Panc1 (cell line): ENCODE data around the gene TFCP2L1. TPM values are rescaled to one million over a fixed set of nuclear protein-coding genes. Genes with fewer than 3 reads are reported as not detected.

ENCODE experiments used
- ATAC-seq: fragments of 200-7000 bp; cut with Tn5 transposase; 2 replicates; pipeline ENCODE4 v1.9.1; 2020; ENCODE audit warnings: mild to moderate bottlenecking, moderate library complexity
- BruUV-seq: library from RNA; stranded (reverse); fragments of 400-500 nt; replicated peaks from 2 replicates; lab custom pipeline; 2021; lab: Mats Ljungman, UMichigan
- CTCF ChIA-PET: fragments of 300-600 bp; sonication (Branson Sonifier 250); formaldehyde crosslinking; loops from one replicate; lab custom pipeline; 2022; ENCODE audit warnings: antibody characterized with exemption; lab: Charles Lee
- POLR2A ChIA-PET: fragments of 300-600 bp; sonication (Branson Sonifier 250); formaldehyde crosslinking; loops from one replicate; lab custom pipeline; 2022; ENCODE audit warnings: antibody characterized with exemption; lab: Charles Lee
- DNase-seq: peaks from one replicate; pipeline ENCODE4 v3.0.0-alpha.2; 2010; ENCODE audit warnings: low read depth, low spot score
- H3K27ac ChIP-seq: 2 replicates; pipeline ENCODE4 v1.5.1; 2011; ENCODE audit warnings: mild to moderate bottlenecking, low read length, inconsistent platforms
- H3K27me3 ChIP-seq: fragments of 200-500 bp; sonication (Bioruptor generic); 2 replicates; pipeline ENCODE4 v1.6.0; 2014; ENCODE audit warnings: low read length, inconsistent platforms; ENCODE audit not compliant: control insufficient read depth, insufficient read depth
- H3K36me3 ChIP-seq: fragments of 200-500 bp; sonication (Bioruptor generic); 2 replicates; pipeline ENCODE4 v1.5.1; 2014; ENCODE audit warnings: inconsistent platforms, mild to moderate bottlenecking, low read length, moderate library complexity; ENCODE audit not compliant: control insufficient read depth, insufficient read depth
- H3K4me1 ChIP-seq: 2 replicates; pipeline ENCODE4 v1.5.1; 2011; ENCODE audit warnings: inconsistent platforms, mild to moderate bottlenecking, low read length, moderate library complexity; ENCODE audit not compliant: control insufficient read depth, insufficient read depth
- H3K4me3 ChIP-seq, 2 experiments: 2 replicates each; pipeline ENCODE4 v1.5.1; 2011 to 2012; ENCODE audit warnings: low read depth in 2 of 2, low read length in 2 of 2, mild to moderate bottlenecking in 2 of 2, inconsistent platforms in 1 of 2, moderate library complexity in 1 of 2
- H3K9me3 ChIP-seq: fragments of 200-500 bp; sonication (Bioruptor generic); 2 replicates; pipeline ENCODE4 v1.5.1; 2014; ENCODE audit warnings: low read depth, mild to moderate bottlenecking, inconsistent platforms, low read length, moderate library complexity; ENCODE audit not compliant: control insufficient read depth, insufficient read depth
- POLR2AphosphoS5 ChIP-seq: IDR thresholded peaks from 2 replicates; pipeline ENCODE4 v1.6.1; 2012; ENCODE audit warnings: mild to moderate bottlenecking, low read depth, low read length, moderate library complexity
- SIN3A ChIP-seq: IDR thresholded peaks from 2 replicates; pipeline ENCODE4 v1.6.1; 2012; ENCODE audit warnings: low read depth, mild to moderate bottlenecking, low read length, moderate library complexity, borderline replicate concordance; ENCODE audit not compliant: insufficient read depth
- TCF7L2 ChIP-seq: IDR thresholded peaks from 2 replicates; pipeline ENCODE4 v1.6.1; 2011; ENCODE audit warnings: mild to moderate bottlenecking, low read depth, low read length, inconsistent platforms
- in situ Hi-C: cut with HindIII; loops from 2 replicates; pipeline ENCODE4 v1.10.0; 2016; ENCODE audit warnings: low sequenced_read_pairs, low pct_unique_long_range_greater_than_20kb
- intact Hi-C: fragments of 100-400 bp; cut with micrococcal nuclease; formaldehyde crosslinking; loops from one replicate; pipeline ENCODE4 v1.10.0; 2022; ENCODE audit not compliant: unreplicated experiment
- total RNA-seq: library from RNA; stranded (reverse); gene quantifications from one replicate; pipeline ENCODE4 v1.2.1, GENCODE V29; 2021; ENCODE audit not compliant: unreplicated experiment
- TF ChIP-seq, protein P1 (sequence below), 2 experiments: IDR thresholded peaks; 2 replicates each; pipeline ENCODE4 v1.6.1; 2011 to 2012; ENCODE audit warnings: low read depth in 2 of 2, control low read depth in 1 of 2, low read length in 1 of 2, mild to moderate bottlenecking in 1 of 2, moderate library complexity in 1 of 2; ENCODE audit not compliant: insufficient read depth in 1 of 2
- TF ChIP-seq, protein P2 (sequence below): fragments of 450-650 bp; IDR thresholded peaks from 2 replicates; pipeline ENCODE4 v1.5.1; 2017; ENCODE audit warnings: mild to moderate bottlenecking

The TFCP2L1 gene
- total RNA-seq, 1 experiment from 2014 or later, result 4.9 TPM

DNA sequence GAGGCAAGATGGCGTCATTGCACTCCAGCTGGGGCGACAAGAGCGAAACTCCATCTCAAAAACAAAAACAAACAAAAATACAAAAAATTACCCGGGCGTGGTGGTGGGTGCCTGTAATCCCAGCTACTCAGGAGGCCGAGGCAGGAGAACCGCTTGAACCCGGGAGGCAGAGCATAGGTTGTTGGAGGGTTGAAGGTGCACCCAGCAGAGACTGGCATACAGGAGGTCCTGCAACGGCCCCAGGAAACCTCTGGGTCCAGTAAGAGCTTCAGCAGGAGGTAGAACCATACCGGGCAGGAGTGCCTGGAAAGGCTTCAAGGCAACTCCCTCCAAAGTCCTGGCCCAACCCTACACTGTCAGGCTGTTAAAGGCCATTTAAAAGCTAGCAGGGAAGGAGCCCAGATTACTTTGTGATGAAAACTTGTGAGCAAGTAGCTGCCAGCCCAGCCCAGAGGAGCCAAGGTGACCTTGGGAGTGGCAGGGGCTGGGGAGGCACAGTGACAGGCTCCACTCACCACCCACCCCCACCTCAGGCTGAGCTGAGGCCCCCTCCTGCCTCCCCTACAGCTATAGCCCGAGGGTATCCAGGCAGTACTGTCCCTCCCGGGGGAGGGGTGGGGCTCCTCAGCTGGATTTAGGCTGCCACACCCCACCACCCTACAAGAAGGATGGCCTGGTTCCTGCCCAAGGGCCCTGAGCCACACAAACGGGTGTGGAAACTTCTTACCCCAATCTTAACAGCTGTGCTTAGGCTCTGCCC is 28.1 kb downstream of the TFCP2L1 start:
- ATAC-seq, result no peak
- intact Hi-C loops, result no loop called here

DNA sequence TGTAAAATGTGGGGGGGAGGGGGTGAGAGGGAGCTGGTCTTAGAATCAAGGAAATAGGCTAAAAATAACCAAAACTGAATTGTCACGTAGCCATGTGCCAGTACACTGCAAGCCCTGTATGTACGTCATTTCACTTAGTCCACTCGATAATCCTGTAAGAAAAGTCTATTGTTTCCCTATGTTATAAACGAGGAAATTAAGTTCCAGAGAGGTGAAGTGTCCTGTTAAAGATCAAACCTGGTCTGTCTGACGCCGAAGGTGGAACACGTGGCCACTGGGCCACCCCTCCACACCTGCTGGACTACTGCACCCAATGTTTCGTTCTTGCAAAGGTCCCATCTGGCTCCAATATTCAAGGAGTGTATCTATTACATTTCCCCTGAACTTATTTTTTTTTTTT is 29.6 kb downstream of the TFCP2L1 start:
- CTCF ChIA-PET, result interaction anchor here (0.7 kb wide), 1 partner anchor 149 kb away, joined by 5 read pairs; no protein-coding TSS in a partner anchor
- Histone ChIP-seq H3K4me3 (no peak overlapping the region), H3K9me3 (no peaks in the 10 kb centered on the region), H3K27me3 (no peaks in the 10 kb centered on the region), H3K4me1 (peaks cover 12% of the 10 kb centered on the region), H3K36me3 (no peaks in the 10 kb centered on the region), H3K27ac (no peak overlapping the region)
- no peak for TF ChIP-seq SIN3A
- no peak for TF ChIP-seq TCF7L2
- TF ChIP-seq POLR2AphosphoS5, result no peak
- TF ChIP-seq, protein P1, sequence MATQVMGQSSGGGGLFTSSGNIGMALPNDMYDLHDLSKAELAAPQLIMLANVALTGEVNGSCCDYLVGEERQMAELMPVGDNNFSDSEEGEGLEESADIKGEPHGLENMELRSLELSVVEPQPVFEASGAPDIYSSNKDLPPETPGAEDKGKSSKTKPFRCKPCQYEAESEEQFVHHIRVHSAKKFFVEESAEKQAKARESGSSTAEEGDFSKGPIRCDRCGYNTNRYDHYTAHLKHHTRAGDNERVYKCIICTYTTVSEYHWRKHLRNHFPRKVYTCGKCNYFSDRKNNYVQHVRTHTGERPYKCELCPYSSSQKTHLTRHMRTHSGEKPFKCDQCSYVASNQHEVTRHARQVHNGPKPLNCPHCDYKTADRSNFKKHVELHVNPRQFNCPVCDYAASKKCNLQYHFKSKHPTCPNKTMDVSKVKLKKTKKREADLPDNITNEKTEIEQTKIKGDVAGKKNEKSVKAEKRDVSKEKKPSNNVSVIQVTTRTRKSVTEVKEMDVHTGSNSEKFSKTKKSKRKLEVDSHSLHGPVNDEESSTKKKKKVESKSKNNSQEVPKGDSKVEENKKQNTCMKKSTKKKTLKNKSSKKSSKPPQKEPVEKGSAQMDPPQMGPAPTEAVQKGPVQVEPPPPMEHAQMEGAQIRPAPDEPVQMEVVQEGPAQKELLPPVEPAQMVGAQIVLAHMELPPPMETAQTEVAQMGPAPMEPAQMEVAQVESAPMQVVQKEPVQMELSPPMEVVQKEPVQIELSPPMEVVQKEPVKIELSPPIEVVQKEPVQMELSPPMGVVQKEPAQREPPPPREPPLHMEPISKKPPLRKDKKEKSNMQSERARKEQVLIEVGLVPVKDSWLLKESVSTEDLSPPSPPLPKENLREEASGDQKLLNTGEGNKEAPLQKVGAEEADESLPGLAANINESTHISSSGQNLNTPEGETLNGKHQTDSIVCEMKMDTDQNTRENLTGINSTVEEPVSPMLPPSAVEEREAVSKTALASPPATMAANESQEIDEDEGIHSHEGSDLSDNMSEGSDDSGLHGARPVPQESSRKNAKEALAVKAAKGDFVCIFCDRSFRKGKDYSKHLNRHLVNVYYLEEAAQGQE (IDR thresholded peaks at IDR 0.05; ENCODE audit: insufficient read depth in 1 of 2, low read depth in 2 of 2, low read length in 1 of 2), result no peak
- TF ChIP-seq, protein P2, sequence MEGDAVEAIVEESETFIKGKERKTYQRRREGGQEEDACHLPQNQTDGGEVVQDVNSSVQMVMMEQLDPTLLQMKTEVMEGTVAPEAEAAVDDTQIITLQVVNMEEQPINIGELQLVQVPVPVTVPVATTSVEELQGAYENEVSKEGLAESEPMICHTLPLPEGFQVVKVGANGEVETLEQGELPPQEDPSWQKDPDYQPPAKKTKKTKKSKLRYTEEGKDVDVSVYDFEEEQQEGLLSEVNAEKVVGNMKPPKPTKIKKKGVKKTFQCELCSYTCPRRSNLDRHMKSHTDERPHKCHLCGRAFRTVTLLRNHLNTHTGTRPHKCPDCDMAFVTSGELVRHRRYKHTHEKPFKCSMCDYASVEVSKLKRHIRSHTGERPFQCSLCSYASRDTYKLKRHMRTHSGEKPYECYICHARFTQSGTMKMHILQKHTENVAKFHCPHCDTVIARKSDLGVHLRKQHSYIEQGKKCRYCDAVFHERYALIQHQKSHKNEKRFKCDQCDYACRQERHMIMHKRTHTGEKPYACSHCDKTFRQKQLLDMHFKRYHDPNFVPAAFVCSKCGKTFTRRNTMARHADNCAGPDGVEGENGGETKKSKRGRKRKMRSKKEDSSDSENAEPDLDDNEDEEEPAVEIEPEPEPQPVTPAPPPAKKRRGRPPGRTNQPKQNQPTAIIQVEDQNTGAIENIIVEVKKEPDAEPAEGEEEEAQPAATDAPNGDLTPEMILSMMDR, result no peak
- no peak for ATAC-seq
- intact Hi-C loops (no loop called here), in situ Hi-C loops (no loop called here)
- DNase-seq, result no peak
- no TSS peak for BruUV-seq
- POLR2A ChIA-PET, result no interaction called here

More for the DNA sequence above, 28.1 kb downstream of the TFCP2L1 start:
- H3K4me3 ChIP-seq, result no peak overlapping the region
- no peak overlapping the region for H3K27ac ChIP-seq
- no TSS peak for BruUV-seq
- CTCF ChIA-PET, result interaction anchor here (0.5 kb wide), 1 partner anchor 627 kb away, joined by 3 read pairs; no protein-coding TSS in a partner anchor
- TF ChIP-seq, protein P2, result no peak
- TF ChIP-seq SIN3A (no peak), TCF7L2 (no peak), POLR2AphosphoS5 (no peak)
- TF ChIP-seq, protein P1 (IDR thresholded peaks at IDR 0.05; ENCODE audit: insufficient read depth in 1 of 2, low read depth in 2 of 2, low read length in 1 of 2), result no peak
- DNase-seq, result no peak
- H3K9me3 ChIP-seq, result no peaks in the 10 kb centered on the region
- POLR2A ChIA-PET, result no interaction called here
- in situ Hi-C loops, result no loop called here
- H3K27me3 ChIP-seq, result no peaks in the 10 kb centered on the region
- no peaks in the 10 kb centered on the region for H3K36me3 ChIP-seq
- H3K4me1 ChIP-seq, result peaks cover 12% of the 10 kb centered on the region
